GOT3 (cell line): ENCODE measurements around the gene IQCE.
"Not testable (repeated sequence)": the region's sequence is repeated elsewhere in the genome, so short reads cannot be mapped to it uniquely, and the experiment has no call there.

Experiments
- DNase-seq: peaks from one replicate; lab custom pipeline; 2025; ENCODE audit warnings: mixed read lengths; lab: John Stamatoyannopoulos, UW

IQCE gene

DNA sequence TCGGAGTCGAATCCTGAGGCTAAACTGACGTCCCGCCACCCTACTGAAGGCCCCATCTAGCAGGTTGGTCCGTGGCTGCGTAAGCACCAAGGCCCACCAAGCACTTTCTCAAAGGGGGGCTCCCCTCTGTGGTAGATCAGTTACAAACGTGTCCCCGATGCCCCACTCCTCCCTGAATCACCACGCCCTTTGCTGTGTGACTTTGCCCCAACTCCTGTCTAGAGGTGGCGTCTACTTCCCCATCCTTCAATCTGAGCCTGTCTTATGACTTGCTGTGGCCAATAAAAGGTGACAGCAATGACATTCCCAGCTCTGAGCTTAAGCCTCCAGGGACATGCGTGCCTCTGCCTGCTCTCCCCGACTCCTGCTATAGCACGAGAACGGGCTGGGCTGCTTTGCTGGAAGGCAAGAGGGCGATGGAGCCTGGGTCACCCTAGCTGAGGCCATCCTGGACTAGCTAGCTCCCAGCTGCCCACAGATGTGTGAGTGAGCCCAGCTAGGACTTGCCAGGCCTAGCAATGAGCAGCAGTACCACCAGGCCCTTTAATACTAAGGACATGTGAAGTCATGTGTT, 26.5 kb upstream of the IQCE start:
- not testable (repeated sequence) for DNase-seq

DNA sequence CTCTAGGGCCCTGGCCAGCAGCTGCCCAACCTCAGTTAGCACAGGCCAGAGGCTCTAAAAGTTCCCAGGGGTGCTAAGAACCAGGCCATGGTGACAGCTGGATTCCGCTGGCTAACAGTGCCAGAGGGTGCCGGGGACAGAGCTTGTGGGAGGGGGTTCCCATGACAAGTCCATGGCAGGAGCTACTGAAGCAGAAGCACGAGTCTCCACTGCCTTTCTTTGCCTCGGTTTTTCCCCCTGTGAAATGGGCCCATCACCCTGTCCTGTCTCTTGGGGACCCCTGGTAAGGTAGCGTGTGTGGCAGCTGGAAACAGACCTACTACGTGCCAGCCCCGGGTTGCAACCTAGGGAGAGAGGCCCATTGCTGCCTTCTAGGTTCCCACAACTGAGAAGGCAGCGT, 26.0 kb upstream of the IQCE start:
- DNase-seq: not testable (repeated sequence)

DNA sequence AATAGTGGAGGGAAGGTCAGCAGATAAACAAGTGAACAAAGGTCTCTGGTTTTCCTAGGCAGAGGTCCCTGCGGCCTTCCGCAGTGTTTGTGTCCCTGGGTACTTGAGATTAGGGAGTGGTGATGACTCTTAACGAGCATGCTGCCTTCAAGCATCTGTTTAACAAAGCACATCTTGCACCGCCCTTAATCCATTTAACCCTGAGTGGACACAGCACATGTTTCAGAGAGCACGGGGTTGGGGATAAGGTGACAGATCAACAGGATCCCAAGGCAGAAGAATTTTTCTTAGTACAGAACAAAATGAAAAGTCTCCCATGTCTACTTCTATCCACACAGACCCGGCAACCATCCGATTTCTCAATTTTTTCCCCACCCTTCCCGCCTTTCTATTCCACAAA, 25.2 kb upstream of the IQCE start:
- not testable (repeated sequence) for DNase-seq

DNA sequence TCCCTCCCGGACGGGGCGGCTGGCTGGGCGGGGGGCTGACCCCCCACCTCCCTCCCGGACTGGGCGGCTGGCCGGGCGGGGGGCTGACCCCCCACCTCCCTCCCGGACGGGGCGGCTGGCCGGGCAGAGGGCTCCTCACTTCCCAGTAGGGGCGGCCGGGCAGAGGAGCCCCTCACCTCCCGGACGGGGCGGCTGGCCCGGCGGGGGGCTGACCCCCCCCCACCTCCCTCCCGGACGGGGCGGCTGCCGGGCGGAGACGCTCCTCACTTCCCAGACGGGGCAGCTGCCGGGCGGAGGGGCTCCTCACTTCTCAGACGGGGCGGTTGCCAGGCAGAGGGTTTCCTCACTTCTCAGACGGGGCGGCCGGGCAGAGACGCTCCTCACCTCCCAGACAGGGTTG, 24.6 kb upstream of the IQCE start:
- not testable (repeated sequence) for DNase-seq

DNA sequence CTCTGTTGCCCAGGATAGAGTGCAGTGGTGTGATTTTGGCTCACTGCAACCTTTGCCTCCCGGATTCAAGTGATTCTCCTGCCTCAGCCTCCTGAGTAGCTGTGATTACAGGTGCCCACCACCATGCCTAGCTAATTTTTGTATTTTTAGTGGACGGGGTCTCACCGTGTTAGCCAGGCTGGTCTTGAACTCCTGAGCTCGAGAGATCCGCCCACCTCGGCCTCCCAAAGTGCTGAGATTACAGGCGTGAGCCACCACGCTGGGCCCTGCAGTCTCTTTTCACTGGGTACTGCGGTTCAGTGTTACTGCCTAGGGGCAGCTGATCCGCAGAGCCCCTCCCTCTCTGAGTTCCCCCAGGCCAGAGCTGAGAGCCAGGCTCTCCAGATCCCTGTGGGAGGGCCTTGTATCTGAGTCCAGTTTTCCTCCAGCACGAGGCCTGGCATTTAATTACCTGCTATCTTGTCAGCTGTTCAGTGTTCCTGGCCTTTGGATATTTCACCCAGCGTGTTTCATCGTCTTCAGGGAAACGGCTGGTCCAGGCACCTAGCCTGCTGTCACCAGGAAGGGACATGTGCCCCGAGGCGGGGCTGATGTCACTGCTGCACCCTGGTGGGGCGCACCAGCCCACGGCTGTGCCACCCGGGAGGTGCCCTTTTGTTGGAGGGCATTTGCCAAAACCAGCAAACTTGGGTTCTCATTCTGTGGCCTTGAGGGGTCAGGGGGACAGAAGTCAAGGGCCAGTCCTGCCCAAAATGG, 22.7 kb upstream of the IQCE start:
- not testable (repeated sequence) for DNase-seq

DNA sequence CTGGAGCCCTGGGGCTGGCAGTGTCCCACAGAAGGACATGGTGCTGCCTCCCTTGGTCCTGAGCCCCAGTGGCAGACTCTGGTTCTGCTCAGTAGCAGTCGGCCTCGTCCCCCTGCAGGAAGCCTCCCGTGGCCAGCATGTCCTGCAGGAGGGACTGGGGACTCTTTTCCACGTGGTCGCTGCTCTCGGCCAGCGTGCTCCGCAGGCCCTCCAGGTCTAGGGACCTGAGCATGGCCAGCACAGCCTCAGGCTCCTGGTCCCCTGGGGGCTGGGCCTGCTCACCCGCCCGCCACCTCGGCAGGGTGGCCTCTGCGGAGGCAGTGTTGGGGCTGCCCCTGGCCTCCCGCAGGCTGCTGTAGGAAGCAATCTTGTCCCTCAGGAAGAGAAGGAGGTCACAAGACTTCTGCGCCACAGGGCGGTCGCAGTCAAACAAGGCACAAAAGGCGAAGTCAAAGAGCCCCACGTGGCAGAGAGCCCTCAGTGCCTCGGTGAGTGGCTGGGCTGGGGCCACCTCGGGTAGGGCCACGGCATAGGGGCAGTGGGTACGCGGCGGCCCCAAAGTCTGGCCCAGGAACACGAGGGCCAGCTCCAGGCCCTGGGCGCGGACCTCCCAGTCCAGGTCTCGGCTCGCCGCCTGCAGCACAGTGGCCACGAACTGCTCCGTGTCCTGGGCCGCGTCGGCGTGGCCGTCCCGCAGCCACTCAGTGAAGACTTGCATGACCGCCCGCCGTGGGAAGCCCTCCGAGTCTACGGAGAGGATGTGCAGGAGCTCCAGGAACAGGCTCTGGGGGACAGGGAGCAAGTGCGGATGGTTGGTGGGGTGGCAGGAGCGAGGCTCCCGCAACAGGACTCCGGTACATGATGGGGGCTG, 20.6 kb upstream of the IQCE start:
- DNase-seq: no peak

DNA sequence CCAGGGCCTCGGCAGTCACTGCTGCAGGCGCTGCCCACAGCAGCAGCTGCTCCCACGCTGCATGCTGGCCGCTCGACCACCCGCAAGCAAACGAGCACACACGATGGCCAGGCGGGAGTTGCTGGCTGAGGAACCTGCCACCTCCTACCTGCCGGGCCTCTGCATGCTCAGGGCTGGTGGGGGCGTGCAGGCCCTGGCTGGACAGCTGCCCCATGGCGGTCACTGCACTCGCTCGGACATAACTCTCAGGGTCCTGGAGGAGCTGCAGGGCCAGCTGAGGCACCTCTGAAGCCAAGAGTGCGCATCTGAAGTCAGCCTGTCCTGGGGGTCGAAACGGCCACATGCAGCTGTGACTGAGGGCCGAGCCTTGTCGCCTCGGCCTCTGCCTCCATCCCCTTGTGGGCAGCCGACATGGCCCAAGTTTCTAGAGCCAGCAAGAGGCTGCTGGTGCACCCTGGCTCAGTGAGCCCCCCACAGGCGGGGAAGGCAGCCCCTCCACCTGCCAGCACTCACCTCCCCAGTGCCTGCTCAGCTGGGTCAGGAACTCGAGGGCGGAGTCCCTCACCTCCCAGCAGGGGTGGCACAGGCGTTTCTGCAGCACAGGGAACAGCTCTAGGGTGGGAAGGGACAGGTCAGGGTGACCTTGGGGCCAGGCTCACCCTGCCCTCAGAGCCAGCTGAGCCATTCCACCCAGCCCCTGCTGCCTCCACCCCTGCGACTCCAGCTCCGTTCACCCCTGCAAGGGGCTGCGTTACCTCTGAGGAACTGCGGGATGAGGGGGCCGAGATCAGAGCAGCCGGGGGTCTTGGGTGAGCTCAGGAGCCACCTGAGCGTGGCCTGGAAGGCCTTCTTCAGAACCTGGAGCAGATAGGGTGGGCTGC, 19.5 kb upstream of the IQCE start:
- DNase-seq: no peak

DNA sequence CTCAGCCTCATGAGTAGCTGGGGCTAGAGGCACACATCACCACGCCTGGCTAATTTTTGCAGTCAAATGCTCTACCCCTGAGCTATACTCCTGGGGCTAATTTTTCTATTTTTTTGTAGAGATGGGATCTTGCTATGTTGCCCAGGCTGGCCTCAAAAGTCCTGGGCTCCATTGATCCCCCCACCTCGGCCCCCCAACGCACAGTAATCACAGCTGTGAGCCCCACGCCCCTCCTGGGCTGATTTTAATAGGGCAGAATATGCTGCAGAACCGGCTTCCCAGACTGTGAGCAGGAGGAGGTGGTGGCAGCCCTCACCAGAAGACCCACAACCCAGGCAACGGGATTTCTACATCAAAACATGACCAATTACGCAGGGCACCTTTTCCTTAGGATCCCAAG, 18.6 kb upstream of the IQCE start:
- DNase-seq: no peak

DNA sequence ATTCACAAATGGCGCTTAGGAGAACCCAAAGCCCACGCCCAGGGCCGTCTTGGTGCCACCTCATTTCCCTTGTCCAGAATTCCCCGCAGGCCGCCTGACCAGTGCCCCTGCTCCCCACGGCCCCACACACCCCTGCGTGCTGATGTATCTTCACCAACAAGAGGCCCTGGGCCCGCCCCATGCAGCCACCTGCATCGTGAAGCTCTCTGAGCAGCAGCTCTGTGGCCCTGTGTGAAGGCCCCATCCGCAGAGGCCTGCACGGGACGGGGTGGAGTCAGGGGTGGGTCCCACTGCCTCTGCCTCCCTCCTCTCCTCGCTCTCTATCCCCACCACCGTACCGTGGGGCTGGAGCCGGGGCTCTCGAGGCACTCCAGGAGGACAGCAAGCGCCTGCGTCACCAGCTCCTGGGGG, 18.1 kb upstream of the IQCE start:
- DNase-seq: no peak

DNA sequence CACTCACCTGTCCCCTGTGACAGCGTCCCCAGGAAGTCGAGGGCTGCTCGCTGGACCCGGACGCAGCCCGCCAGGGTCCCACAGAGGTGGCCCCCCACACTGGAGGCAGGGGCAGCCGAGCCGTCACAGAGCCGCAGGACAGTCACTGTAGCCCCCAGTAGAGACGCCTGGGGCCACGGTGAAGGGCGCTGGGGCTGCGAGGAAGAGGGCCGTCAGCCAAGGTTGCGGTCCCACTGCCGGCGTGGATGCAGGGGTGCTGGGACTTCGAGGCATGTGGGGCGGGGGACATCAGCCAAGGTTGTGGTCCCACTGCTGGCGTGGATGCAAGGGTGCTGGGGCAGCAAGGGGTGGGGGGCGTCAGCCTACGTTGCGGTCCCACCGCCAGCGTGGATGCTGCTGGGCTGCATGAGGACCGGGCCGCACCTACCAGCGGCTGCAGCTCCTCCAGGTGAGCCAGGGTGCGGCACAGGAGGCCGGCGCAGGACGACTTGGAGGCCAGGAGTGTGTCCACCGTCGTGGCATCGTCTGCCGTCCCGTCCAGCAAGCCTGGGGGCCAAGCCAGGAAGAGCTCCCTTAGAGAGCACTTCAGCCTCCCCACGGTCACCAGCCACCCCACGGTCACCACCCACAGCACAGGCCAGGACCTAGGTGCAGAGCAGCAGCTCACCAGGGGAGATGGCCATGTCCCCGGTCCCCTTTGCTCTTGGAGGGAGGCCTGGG, 17.3 kb upstream of the IQCE start:
- no peak for DNase-seq

DNA sequence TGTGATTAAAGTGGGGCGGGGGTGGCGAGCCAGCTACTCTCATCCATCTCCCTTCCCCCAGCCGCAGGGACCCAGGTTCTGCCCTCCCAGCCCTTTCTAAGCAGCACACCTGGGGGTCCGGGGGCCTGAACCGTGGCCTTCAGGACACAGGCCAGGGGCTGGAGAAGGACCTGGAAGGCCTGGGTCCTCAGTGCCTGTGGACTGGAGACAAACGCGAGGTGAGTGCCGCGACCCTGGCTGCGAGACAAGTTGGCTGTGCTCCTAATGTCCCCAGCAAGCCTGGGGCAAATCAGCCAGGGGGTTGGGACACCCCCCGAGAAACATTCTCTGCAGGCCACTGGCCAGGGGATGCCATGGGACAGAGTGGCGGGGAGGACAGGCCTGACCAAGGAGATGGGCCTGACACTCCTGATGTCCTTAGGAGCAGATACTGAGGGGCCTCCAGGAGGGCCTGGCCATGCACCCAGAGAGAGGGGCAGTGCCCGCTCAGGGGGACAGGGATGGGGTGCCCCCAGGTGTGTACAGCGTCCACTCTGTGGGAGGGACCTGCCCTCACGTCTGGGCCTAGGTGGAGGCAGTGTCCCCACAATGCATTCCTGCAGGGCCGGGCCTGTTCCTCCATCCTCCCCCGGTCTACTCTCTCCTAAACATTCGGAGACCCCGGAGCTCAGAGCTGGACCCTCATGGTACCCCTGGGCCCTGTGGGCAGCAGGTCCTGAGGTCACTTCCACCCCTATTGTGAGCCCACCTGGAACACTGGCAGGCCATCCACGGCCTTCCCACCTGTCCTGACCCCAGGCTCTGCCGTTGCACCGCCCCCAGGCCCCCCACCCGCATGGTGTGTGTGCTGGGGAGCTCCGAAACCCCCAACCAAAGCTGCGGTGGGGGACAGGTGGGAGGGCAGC, 16.5 kb upstream of the IQCE start:
- DNase-seq: no peak

DNA sequence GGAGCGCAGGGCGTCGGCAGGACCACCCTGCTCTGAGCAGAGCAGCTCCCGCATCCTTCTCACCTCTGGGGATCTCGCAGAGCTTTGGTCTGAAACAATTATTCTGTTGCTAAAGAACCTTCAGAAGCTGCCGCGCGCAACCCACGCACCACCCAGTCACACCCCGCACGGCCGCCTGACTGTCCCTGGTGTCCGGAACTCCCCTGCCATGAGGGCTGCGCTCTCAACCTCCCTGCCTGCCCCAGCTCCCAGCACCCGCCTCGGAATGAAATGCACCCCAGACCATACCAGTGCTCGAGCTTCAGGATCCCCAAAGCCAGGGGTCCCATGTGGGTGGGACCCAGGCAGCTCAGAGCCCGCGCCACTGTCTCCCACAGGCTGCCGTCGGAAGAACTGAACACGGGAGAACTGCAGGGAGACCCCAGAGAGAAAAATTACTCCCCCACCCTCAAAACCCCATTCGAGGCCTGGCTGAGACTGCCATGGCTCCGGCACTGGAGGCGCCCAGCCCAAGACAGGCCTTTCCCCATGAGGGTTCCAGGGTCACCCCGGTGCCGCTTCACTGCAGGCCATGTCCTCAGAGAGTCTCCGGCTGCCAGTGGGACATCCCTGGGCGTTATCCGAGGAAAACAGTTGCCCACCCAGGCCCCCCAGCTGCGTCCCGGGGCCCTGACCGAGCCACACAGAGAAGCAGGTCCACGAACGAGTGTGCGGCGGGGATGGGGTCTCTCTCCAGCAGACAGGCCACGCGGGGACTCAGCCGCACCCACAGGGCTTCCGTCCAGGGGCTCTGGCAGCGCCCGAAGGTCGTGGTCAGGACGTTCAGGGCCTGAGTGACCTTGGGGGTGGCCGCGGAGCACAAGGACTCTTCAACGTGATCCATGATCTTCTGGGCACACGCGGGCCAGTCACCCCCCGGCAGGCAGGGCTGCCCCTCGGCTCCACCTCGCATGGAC, 15.6 kb upstream of the IQCE start:
- no peak for DNase-seq

DNA sequence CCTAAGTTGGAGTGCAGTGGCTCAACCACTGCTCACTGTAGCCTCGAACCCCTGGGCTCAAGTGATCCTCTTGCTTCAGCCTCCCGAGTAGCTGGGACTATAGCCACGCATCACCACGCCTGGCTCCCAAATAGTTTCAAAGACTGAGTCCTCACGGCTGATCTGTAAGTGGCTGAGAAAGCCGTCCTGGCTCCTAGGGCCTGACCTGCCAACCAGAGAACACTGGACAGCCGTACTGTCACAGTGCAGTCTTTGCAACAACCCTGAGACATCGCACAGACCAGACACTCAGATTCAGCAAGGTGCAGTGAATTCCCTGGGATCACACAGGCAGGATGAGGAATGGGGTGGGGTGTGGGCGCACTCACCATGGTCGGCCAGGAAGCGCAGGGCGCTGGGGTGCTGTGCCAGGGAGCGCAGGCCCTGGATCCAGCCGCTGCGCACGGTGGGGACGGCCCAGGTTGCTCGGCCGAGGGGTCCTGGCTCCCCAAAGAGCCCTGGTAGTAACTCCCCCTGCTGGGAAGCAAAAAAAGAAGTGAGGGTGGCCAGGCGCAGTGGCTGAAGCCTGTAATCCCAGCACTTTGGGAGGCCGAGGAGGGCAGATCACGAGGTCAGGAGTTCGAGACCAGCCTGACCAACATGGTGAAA, 14.1 kb upstream of the IQCE start:
- no peak for DNase-seq

DNA sequence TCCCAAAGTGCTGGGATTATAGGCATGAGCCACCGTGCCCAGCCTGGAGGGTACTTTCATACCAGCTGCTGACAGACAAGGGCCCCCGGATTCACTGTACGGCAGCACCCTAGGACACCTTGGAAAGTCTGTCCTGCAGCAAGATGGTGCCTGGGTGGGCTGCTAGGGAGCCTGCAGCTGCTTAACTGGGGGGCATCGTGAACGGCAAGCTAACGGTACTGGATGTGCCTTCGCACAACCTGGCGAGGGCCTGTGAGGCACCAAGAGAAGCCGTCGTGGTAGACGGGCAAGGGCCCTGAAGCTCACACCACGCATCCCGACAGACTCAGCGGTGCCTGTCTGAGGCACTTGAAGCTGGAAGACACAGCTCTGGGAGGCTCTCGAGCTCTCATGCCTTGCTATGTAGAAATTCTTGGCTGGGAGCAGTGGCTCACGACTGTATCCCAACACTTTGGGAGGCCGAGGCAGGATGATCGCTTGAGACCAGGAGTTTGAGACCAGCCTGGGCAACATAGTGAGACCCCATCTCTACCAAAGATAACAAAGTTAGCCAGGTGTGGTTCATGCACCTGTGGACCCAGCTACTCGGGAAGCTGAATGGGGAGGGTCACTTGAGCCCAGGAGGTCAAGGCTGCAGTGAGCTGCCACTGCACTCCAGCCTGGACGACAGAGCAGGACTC, 12.9 kb upstream of the IQCE start:
- DNase-seq: no peak

DNA sequence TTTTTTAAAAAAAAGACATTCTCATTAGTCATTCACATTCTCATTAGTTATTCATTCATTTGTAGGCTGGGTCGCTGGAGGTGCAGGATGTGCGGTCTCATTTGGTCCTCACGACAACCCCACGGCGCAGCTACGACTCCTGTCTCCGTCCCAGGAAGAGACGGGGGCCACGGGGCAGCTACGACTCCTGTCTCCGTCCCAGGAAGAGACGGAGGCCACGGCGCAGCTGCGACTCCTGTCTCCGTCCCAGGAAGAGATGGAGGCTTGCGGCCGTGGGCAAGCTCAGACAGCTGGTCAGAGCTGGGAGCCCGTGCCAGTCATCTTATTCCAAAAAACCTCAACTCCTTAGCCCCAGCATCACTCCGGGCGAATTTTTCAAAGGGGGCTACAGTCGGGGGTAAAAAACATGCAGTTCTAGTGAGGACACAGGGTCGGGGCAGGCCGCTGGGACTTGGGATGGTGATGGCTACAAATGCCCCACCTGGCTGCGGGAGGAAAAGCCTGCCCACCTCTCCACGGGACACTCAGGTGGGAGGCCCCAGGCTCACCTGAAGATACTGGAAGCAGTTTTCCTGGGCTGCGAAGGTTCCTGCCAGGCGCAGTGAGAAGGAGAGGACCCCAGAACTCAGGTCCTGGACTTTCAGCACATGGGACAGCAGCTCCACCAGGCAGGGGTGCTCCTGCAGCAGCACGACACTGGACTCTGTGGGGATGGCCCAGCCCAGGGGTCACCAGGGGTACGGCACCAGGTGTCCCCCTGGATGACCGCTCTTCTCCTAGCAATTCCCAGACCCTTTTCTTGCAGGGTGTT, 11.8 kb upstream of the IQCE start:
- DNase-seq: no peak

DNA sequence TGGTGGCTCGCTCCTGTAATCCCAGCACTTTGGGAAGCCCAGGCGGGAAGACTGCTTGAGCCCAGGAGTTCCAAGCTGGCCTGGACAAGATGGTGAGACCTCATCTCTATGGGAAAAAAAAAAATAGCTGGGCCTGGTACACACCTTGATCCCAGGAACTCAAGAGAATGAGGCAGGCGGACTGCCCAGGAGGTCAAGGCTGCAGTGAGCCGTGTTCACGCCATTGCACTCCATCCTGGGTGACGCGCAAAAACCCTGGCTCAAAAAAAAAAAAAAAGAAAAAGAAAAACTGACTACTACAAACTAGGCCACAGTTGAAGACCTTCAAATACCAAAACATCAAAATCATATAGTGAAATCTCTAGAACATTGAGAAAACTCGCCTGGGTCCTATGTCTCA, 7.4 kb upstream of the IQCE start:
- DNase-seq: no peak

DNA sequence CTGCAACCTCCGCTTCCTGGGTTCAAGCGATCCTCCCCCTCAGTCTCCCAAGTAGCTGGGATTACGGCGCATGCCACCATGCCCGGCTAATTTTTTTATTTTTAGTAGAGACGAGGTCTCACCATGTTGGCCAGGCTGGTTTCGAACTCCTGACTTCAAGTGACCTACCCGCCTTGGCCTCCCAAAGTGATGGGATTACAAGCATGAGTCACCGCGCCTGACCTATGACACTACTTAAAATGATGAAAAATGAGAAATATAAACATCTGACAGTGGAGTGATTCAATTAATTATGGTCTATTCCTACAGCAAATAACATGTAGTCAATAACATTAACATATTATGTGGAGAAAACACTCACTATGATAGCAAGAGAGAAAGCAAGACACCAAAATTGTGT, 5.7 kb upstream of the IQCE start:
- no peak for DNase-seq
